Stomach (tissue), 4 donors: ENCODE data around the gene SPACA4.

Source experiments
- CTCF ChIP-seq, 7 experiments: fragments of 450-650 bp in 4 of 7; fragments of 200-600 bp in 3 of 7; sonication (generic) in 3 of 7; IDR thresholded peaks; one replicate each; pipeline ENCODE4 v1.5.1; 2016 to 2019; ENCODE audit warnings: antibody characterized with exemption in 7 of 7, control low read depth in 2 of 7, mild to moderate bottlenecking in 1 of 7
- EP300 ChIP-seq: sonication (generic); formaldehyde crosslinking; IDR thresholded peaks from one replicate; pipeline ENCODE4 v1.6.1; 2017; ENCODE audit warnings: antibody characterized with exemption
- POLR2A ChIP-seq, 4 donors: fragments of 450-650 bp; IDR thresholded peaks; one replicate each; pipeline ENCODE4 v1.6.1; 2016; ENCODE audit warnings: antibody characterized with exemption in 4 of 4, control low read depth in 2 of 4, mild to moderate bottlenecking in 1 of 4, moderate library complexity in 1 of 4
- POLR2AphosphoS5 ChIP-seq, 3 donors: sonication (generic); formaldehyde crosslinking; IDR thresholded peaks; one replicate each; pipeline ENCODE4 v1.6.1; 2016; ENCODE audit warnings: antibody characterized with exemption in 3 of 3

GRCh38 chr19:48634036-48634342 lies 27.4 kb downstream of the SPACA4 start:
- TF ChIP-seq POLR2AphosphoS5 (IDR thresholded peaks at IDR 0.05) (no peak), CTCF (IDR thresholded peaks at IDR 0.05) (no peak), POLR2A (IDR thresholded peaks at IDR 0.05) (no peak), EP300 (no peak)
